Measurements from ENCODE around the gene CDHR5. TPM values are rescaled to one million over a fixed set of nuclear protein-coding genes. Genes with fewer than 3 reads are reported as not detected.
A peak's percentile ranks its signal among the peaks of the same experiment; 100 is the strongest.

Gene CDHR5
- total RNA-seq, 3 donors from 2014 or later: 195 to 549 (median 316) TPM

GRCh38 chr11:587546-587945, 37.2 kb downstream of the CDHR5 start:
- no peaks in the 10 kb centered on the region for H3K4me1 ChIP-seq (ENCODE audit: low read depth)
- H3K4me3 ChIP-seq: no peak overlapping the region
- no peaks in the 10 kb centered on the region for H3K9me3 ChIP-seq
- H3K36me3 ChIP-seq (ENCODE audit: low read depth): peaks cover 4% of the 10 kb centered on the region
- ATAC-seq (peak; percentile 9), DNase-seq (no peak)
- no peak for TF ChIP-seq CTCF (IDR thresholded peaks at IDR 0.05)
- intact Hi-C loops (cut with DNase I, micrococcal nuclease): no loop called here

GRCh38 chr11:586376-587316, 38.1 kb downstream of the CDHR5 start:
- peaks cover 4% of the 10 kb centered on the region for H3K36me3 ChIP-seq (ENCODE audit: low read depth)
- intact Hi-C loops (cut with DNase I, micrococcal nuclease): no loop called here
- H3K4me3 ChIP-seq: no peak overlapping the region
- H3K4me1 ChIP-seq (ENCODE audit: low read depth): no peaks in the 10 kb centered on the region
- ATAC-seq (no peak), DNase-seq (peak in 1 of 3 donors; percentile 21)
- no peaks in the 10 kb centered on the region for H3K9me3 ChIP-seq
- no peak for TF ChIP-seq CTCF (IDR thresholded peaks at IDR 0.05)

- Histone ChIP-seq H3K36me3 (ENCODE audit: low read depth) (peaks cover 4% of the 10 kb centered on the region), H3K4me3 (no peak overlapping the region), H3K4me1 (ENCODE audit: low read depth) (peaks cover 6% of the 10 kb centered on the region), H3K9me3 (no peaks in the 10 kb centered on the region)
- intact Hi-C loops (cut with DNase I, micrococcal nuclease): no loop called here
- ATAC-seq: no peak
- no peak for DNase-seq
- TF ChIP-seq CTCF (IDR thresholded peaks at IDR 0.05): no peak
Observed at GRCh38 chr11:584287-584686, 40.5 kb downstream of the CDHR5 start.

GRCh38 chr11:581752-582151, 43.0 kb downstream of the CDHR5 start:
- DNase-seq (no peak), ATAC-seq (no peak)
- intact Hi-C loops (cut with DNase I, micrococcal nuclease): no loop called here
- H3K36me3 ChIP-seq (ENCODE audit: low read depth): peaks cover 4% of the 10 kb centered on the region
- H3K9me3 ChIP-seq: no peaks in the 10 kb centered on the region
- TF ChIP-seq CTCF (IDR thresholded peaks at IDR 0.05): no peak
- H3K4me3 ChIP-seq: no peak overlapping the region
- H3K4me1 ChIP-seq (ENCODE audit: low read depth): peaks cover 22% of the 10 kb centered on the region

GRCh38 chr11:581342-581741, 43.4 kb downstream of the CDHR5 start:
- intact Hi-C loops (cut with DNase I, micrococcal nuclease): no loop called here
- Histone ChIP-seq H3K36me3 (ENCODE audit: low read depth) (peaks cover 4% of the 10 kb centered on the region), H3K4me1 (ENCODE audit: low read depth) (peaks cover 22% of the 10 kb centered on the region), H3K9me3 (no peaks in the 10 kb centered on the region), H3K4me3 (no peak overlapping the region)
- no peak for TF ChIP-seq CTCF (IDR thresholded peaks at IDR 0.05)
- DNase-seq: no peak
- no peak for ATAC-seq
